GM23338 (cell line): ENCODE measurements around the gene C2orf49. TPM values are rescaled to one million over a fixed set of nuclear protein-coding genes. Genes with fewer than 3 reads are reported as not detected.

ENCODE experiments used
- ATAC-seq: fragments of 200-7000 bp; cut with Tn5 transposase; 3 replicates; pipeline ENCODE4 v1.9.1; 2020
- DNase-seq: peaks from one replicate; pipeline ENCODE4 v3.0.0-alpha.2; 2015; ENCODE audit warnings: low spot score
- H2AFZ ChIP-seq: fragments of 200-600 bp; sonication (generic); 2 replicates; pipeline ENCODE4 v1.8.0; 2016; ENCODE audit warnings: antibody characterized with exemption, mild to moderate bottlenecking, moderate library complexity
- H3F3A ChIP-seq: fragments of 200-600 bp; sonication (generic); replicated peaks from 2 replicates; pipeline ENCODE4 v1.8.0; 2017; ENCODE audit warnings: antibody characterized with exemption, mixed run types, low read depth
- H3K27ac ChIP-seq: fragments of 200-600 bp; sonication (generic); 2 replicates; pipeline ENCODE4 v1.6.1; 2016; ENCODE audit warnings: low read depth
- H3K27me3 ChIP-seq: fragments of 200-600 bp; sonication (generic); 2 replicates; pipeline ENCODE4 v1.8.0; 2016; ENCODE audit warnings: mild to moderate bottlenecking, mixed run types, moderate library complexity; ENCODE audit not compliant: insufficient read depth
- H3K36me3 ChIP-seq: fragments of 200-600 bp; sonication (generic); 2 replicates; pipeline ENCODE4 v1.8.0; 2016; ENCODE audit warnings: mild to moderate bottlenecking; ENCODE audit not compliant: insufficient read depth
- H3K4me1 ChIP-seq: fragments of 200-600 bp; sonication (generic); 2 replicates; pipeline ENCODE4 v1.8.0; 2016; ENCODE audit warnings: mild to moderate bottlenecking, moderate library complexity; ENCODE audit not compliant: insufficient read depth
- H3K4me2 ChIP-seq: fragments of 200-600 bp; sonication (generic); 2 replicates; pipeline ENCODE4 v1.7.1; 2017; ENCODE audit warnings: mixed run types
- H3K4me3 ChIP-seq: fragments of 200-600 bp; sonication (generic); 2 replicates; pipeline ENCODE4 v1.6.1; 2016; ENCODE audit warnings: mixed run types
- H3K79me2 ChIP-seq: fragments of 200-600 bp; sonication (generic); replicated peaks from 2 replicates; pipeline ENCODE4 v1.8.0; 2017; ENCODE audit warnings: mild to moderate bottlenecking; ENCODE audit not compliant: insufficient read depth
- H3K9me2 ChIP-seq: fragments of 200-600 bp; sonication (generic); 2 replicates; pipeline ENCODE4 v1.8.0; 2017; ENCODE audit not compliant: insufficient read depth
- H4K20me1 ChIP-seq: fragments of 200-600 bp; sonication (generic); replicated peaks from 2 replicates; pipeline ENCODE4 v1.8.0; 2017; ENCODE audit warnings: mild to moderate bottlenecking; ENCODE audit not compliant: insufficient read depth
- H3K27ac Mint-ChIP-seq: 2 replicates; pipeline ENCODE4 v1.8.0; 2020; ENCODE audit warnings: inconsistent platforms, mild to moderate bottlenecking, moderate library complexity, mixed read lengths
- H3K27me3 Mint-ChIP-seq: 3 replicates; pipeline ENCODE4 v1.8.0; 2022; ENCODE audit warnings: low read depth, mild to moderate bottlenecking, moderate library complexity, mixed read lengths, inconsistent platforms; ENCODE audit not compliant: insufficient read depth, poor library complexity
- H3K36me3 Mint-ChIP-seq: 3 replicates; pipeline ENCODE4 v1.8.0; 2021; ENCODE audit warnings: low read depth, mild to moderate bottlenecking, inconsistent platforms, moderate library complexity, mixed read lengths
- H3K4me1 Mint-ChIP-seq: 3 replicates; pipeline ENCODE4 v1.8.0; 2020; ENCODE audit warnings: mild to moderate bottlenecking, inconsistent platforms, mixed read lengths
- H3K4me3 Mint-ChIP-seq: 3 replicates; pipeline ENCODE4 v1.8.0; 2021; ENCODE audit warnings: moderate library complexity, mild to moderate bottlenecking, inconsistent platforms, mixed read lengths
- H3K9me3 Mint-ChIP-seq: 3 replicates; pipeline ENCODE4 v1.8.0; 2020; ENCODE audit warnings: moderate library complexity, mild to moderate bottlenecking, inconsistent platforms, mixed read lengths
- EZH2phosphoT487 ChIP-seq: fragments of 200-600 bp; sonication (generic); IDR thresholded peaks from one replicate; pipeline ENCODE4 v1.8.1; 2018; ENCODE audit warnings: antibody characterized with exemption; ENCODE audit not compliant: unreplicated experiment
- STAT1 ChIP-seq: IDR thresholded peaks from one replicate; pipeline ENCODE4 v1.6.1; 2016; ENCODE audit warnings: antibody characterized with exemption; ENCODE audit not compliant: unreplicated experiment
- ZNF331 ChIP-seq: fragments of 250-450 bp; sonication (Bioruptor Pico); IDR thresholded peaks from 2 replicates; pipeline ENCODE4 v1.5.0; 2020; ENCODE audit warnings: low read depth, mild to moderate bottlenecking, moderate library complexity
- polyA plus RNA-seq: library from polyadenylated mRNA; unstranded; fragments of >200 nt; fragmentation: Nextera tagmentation; extraction: Ambion mirVana; gene quantifications from 2 replicates; pipeline ENCODE4 v1.2.1, GENCODE V29; 2016
- total RNA-seq: library from RNA; depleted of rRNA; stranded (reverse); fragments of >200 nt; shearing (Covaris generic); gene quantifications from 2 replicates; pipeline ENCODE4 v1.2.3, GENCODE V29; 2014
- TF ChIP-seq, protein P1 (sequence below), 2 experiments: fragments of 200-600 bp in 1 of 2; sonication (generic) in 1 of 2; conservative IDR thresholded peaks; 2 replicates each; pipeline versions ENCODE4 v1.5.1 to v1.6.1; 2016 to 2017; ENCODE audit warnings: antibody characterized with exemption in 2 of 2, low read depth in 2 of 2, mild to moderate bottlenecking in 2 of 2, moderate library complexity in 1 of 2
- TF ChIP-seq, protein P2 (sequence below): IDR thresholded peaks from 2 replicates; pipeline ENCODE4 v1.6.1; 2016; ENCODE audit warnings: antibody characterized with exemption
- TF ChIP-seq, protein P3 (sequence below): IDR thresholded peaks from one replicate; pipeline ENCODE4 v1.6.1; 2018; ENCODE audit warnings: antibody characterized with exemption; ENCODE audit not compliant: unreplicated experiment
- TF ChIP-seq, protein P4 (sequence below): fragments of 250-450 bp; sonication (Bioruptor Pico); IDR thresholded peaks from 2 replicates; pipeline ENCODE4 v1.5.0; 2020; ENCODE audit warnings: mild to moderate bottlenecking, moderate library complexity

C2orf49 gene
- total and polyA plus RNA-seq, 2 experiments from 2014 or later, result 19.6 to 33.8 TPM

DNA sequence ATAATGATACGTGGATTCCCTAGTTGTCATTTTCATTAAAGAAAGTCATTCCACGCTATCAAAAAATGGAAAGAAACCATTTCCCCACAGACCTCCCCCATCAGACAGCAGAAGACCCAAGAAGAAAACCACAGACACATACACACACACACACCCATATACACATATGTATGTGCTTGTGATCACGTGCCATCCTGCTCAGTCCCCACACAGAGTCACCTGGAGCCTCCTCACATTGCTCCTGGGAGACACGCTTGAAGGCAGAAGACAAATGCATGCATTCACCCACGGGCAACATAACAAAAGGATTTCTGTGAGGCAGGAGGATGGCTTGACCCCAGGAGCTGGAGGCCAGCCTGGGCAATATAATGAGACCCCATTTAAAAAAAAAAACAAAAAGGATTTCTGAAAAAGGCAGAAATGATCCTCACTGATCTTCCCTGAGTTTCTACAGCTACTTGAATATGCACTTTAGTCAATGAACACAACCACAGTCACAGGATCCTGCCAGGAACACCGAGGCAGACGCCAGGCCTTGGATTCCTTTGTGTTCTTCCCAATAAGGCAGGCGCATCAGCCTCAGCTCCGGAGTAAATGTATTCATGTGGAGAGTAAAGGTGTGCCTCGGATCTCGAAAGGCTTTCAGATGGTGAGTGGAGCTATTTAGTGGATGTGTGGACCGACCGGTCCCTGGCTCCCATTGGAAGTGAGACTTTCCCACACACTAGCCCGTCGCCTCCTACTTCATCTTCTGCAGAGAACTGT, 28.8 kb upstream of the C2orf49 start:
- H3K36me3 ChIP-seq, result no peaks in the 10 kb centered on the region; the same call in 1 of the 2 replicates
- Mint-ChIP-seq H3K27ac (peak overlapping the region; percentile 53; the same call in 1 of the 2 replicates), H3K36me3 (peaks cover 18% of the 10 kb centered on the region), H3K9me3 (no peaks in the 10 kb centered on the region), H3K27me3 (peaks cover 2% of the 10 kb centered on the region), H3K4me3 (no peak overlapping the region), H3K4me1 (peaks cover 12% of the 10 kb centered on the region)
- no peaks in the 10 kb centered on the region for H3K9me2 ChIP-seq
- TF ChIP-seq, protein P1, sequence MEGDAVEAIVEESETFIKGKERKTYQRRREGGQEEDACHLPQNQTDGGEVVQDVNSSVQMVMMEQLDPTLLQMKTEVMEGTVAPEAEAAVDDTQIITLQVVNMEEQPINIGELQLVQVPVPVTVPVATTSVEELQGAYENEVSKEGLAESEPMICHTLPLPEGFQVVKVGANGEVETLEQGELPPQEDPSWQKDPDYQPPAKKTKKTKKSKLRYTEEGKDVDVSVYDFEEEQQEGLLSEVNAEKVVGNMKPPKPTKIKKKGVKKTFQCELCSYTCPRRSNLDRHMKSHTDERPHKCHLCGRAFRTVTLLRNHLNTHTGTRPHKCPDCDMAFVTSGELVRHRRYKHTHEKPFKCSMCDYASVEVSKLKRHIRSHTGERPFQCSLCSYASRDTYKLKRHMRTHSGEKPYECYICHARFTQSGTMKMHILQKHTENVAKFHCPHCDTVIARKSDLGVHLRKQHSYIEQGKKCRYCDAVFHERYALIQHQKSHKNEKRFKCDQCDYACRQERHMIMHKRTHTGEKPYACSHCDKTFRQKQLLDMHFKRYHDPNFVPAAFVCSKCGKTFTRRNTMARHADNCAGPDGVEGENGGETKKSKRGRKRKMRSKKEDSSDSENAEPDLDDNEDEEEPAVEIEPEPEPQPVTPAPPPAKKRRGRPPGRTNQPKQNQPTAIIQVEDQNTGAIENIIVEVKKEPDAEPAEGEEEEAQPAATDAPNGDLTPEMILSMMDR (conservative IDR thresholded peaks at IDR 0.05; ENCODE audit: low read depth in 2 of 2), result no peak
- H3F3A ChIP-seq, result no peaks in the 10 kb centered on the region
- peaks cover 40% of the 10 kb centered on the region for H3K79me2 ChIP-seq
- peak; percentile 61 for ATAC-seq
- no peak overlapping the region for H3K4me3 ChIP-seq
- H3K27ac ChIP-seq, result no peak overlapping the region
- peak; percentile 10 for DNase-seq
- peaks cover 4% of the 10 kb centered on the region; the same call in 1 of the 2 replicates for H4K20me1 ChIP-seq
- 0 out of 2 replicates have a peak, but pooled peaks cover 3% of the 10 kb centered on the region for H3K4me1 ChIP-seq
- no peaks in the 10 kb centered on the region for H3K27me3 ChIP-seq
- H3K4me2 ChIP-seq, result no peak overlapping the region
- no peak overlapping the region for H2AFZ ChIP-seq

DNA sequence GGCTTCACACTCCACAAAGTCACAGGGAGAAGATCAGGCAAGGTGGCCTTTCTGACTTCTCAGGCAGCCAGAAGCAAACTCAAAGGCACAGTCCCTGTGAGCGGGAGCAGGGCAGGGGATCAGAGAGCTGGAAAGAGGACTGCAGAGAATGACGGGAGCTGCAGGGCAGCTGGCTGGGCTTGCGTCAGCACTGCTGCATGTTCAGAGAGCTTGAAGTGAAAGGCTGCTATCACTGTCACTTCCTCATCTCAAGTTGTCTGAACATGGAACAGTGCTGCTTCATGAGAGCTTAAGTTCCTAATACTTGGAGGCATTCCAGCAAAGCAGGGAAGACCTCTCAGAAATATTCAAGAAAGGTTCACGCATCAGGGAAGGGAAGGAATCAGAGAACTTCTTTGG, 28.2 kb upstream of the C2orf49 start:
- peak overlapping the region; percentile 24; the same call in 1 of the 2 replicates for H3K27ac Mint-ChIP-seq
- peaks cover 2% of the 10 kb centered on the region for H3K27me3 Mint-ChIP-seq
- peaks cover 18% of the 10 kb centered on the region for H3K36me3 Mint-ChIP-seq
- H3K4me3 Mint-ChIP-seq, result no peak overlapping the region
- H3K27ac ChIP-seq, result no peak overlapping the region
- H3K4me1 Mint-ChIP-seq, result peaks cover 12% of the 10 kb centered on the region
- DNase-seq (no peak), ATAC-seq (peak; percentile 64)
- no peaks in the 10 kb centered on the region for H3F3A ChIP-seq
- H3K4me3 ChIP-seq, result no peak overlapping the region
- H3K9me3 Mint-ChIP-seq, result no peaks in the 10 kb centered on the region
- no peak overlapping the region for H2AFZ ChIP-seq
- no peaks in the 10 kb centered on the region for H3K27me3 ChIP-seq
- H3K4me1 ChIP-seq, result 0 out of 2 replicates have a peak, but pooled peaks cover 3% of the 10 kb centered on the region
- no peak overlapping the region for H3K4me2 ChIP-seq
- no peaks in the 10 kb centered on the region; the same call in 1 of the 2 replicates for H3K36me3 ChIP-seq
- H4K20me1 ChIP-seq, result peaks cover 4% of the 10 kb centered on the region; the same call in 1 of the 2 replicates
- peaks cover 45% of the 10 kb centered on the region for H3K79me2 ChIP-seq
- H3K9me2 ChIP-seq, result no peaks in the 10 kb centered on the region
- no peak for TF ChIP-seq ZNF331 (CRISPR knock-in tag)
- TF ChIP-seq, protein P2, sequence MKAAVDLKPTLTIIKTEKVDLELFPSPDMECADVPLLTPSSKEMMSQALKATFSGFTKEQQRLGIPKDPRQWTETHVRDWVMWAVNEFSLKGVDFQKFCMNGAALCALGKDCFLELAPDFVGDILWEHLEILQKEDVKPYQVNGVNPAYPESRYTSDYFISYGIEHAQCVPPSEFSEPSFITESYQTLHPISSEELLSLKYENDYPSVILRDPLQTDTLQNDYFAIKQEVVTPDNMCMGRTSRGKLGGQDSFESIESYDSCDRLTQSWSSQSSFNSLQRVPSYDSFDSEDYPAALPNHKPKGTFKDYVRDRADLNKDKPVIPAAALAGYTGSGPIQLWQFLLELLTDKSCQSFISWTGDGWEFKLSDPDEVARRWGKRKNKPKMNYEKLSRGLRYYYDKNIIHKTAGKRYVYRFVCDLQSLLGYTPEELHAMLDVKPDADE, result no peak
- TF ChIP-seq EZH2phosphoT487, result no peak
- TF ChIP-seq, protein P3, sequence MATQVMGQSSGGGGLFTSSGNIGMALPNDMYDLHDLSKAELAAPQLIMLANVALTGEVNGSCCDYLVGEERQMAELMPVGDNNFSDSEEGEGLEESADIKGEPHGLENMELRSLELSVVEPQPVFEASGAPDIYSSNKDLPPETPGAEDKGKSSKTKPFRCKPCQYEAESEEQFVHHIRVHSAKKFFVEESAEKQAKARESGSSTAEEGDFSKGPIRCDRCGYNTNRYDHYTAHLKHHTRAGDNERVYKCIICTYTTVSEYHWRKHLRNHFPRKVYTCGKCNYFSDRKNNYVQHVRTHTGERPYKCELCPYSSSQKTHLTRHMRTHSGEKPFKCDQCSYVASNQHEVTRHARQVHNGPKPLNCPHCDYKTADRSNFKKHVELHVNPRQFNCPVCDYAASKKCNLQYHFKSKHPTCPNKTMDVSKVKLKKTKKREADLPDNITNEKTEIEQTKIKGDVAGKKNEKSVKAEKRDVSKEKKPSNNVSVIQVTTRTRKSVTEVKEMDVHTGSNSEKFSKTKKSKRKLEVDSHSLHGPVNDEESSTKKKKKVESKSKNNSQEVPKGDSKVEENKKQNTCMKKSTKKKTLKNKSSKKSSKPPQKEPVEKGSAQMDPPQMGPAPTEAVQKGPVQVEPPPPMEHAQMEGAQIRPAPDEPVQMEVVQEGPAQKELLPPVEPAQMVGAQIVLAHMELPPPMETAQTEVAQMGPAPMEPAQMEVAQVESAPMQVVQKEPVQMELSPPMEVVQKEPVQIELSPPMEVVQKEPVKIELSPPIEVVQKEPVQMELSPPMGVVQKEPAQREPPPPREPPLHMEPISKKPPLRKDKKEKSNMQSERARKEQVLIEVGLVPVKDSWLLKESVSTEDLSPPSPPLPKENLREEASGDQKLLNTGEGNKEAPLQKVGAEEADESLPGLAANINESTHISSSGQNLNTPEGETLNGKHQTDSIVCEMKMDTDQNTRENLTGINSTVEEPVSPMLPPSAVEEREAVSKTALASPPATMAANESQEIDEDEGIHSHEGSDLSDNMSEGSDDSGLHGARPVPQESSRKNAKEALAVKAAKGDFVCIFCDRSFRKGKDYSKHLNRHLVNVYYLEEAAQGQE, result no peak
- no peak for TF ChIP-seq STAT1
- TF ChIP-seq, protein P4, sequence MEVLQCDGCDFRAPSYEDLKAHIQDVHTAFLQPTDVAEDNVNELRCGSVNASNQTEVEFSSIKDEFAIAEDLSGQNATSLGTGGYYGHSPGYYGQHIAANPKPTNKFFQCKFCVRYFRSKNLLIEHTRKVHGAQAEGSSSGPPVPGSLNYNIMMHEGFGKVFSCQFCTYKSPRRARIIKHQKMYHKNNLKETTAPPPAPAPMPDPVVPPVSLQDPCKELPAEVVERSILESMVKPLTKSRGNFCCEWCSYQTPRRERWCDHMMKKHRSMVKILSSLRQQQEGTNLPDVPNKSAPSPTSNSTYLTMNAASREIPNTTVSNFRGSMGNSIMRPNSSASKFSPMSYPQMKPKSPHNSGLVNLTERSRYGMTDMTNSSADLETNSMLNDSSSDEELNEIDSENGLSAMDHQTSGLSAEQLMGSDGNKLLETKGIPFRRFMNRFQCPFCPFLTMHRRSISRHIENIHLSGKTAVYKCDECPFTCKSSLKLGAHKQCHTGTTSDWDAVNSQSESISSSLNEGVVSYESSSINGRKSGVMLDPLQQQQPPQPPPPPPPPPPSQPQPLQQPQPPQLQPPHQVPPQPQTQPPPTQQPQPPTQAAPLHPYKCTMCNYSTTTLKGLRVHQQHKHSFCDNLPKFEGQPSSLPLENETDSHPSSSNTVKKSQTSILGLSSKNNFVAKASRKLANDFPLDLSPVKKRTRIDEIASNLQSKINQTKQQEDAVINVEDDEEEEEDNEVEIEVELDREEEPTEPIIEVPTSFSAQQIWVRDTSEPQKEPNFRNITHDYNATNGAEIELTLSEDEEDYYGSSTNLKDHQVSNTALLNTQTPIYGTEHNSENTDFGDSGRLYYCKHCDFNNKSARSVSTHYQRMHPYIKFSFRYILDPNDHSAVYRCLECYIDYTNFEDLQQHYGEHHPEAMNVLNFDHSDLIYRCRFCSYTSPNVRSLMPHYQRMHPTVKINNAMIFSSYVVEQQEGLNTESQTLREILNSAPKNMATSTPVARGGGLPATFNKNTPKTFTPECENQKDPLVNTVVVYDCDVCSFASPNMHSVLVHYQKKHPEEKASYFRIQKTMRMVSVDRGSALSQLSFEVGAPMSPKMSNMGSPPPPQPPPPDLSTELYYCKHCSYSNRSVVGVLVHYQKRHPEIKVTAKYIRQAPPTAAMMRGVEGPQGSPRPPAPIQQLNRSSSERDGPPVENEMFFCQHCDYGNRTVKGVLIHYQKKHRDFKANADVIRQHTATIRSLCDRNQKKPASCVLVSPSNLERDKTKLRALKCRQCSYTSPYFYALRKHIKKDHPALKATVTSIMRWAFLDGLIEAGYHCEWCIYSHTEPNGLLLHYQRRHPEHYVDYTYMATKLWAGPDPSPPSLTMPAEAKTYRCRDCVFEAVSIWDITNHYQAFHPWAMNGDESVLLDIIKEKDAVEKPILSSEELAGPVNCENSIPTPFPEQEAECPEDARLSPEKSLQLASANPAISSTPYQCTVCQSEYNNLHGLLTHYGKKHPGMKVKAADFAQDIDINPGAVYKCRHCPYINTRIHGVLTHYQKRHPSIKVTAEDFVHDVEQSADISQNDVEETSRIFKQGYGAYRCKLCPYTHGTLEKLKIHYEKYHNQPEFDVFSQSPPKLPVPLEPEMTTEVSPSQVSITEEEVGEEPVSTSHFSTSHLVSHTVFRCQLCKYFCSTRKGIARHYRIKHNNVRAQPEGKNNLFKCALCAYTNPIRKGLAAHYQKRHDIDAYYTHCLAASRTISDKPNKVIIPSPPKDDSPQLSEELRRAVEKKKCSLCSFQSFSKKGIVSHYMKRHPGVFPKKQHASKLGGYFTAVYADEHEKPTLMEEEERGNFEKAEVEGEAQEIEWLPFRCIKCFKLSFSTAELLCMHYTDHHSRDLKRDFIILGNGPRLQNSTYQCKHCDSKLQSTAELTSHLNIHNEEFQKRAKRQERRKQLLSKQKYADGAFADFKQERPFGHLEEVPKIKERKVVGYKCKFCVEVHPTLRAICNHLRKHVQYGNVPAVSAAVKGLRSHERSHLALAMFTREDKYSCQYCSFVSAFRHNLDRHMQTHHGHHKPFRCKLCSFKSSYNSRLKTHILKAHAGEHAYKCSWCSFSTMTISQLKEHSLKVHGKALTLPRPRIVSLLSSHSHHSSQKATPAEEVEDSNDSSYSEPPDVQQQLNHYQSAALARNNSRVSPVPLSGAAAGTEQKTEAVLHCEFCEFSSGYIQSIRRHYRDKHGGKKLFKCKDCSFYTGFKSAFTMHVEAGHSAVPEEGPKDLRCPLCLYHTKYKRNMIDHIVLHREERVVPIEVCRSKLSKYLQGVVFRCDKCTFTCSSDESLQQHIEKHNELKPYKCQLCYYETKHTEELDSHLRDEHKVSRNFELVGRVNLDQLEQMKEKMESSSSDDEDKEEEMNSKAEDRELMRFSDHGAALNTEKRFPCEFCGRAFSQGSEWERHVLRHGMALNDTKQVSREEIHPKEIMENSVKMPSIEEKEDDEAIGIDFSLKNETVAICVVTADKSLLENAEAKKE (CRISPR knock-in tag), result no peak
